HT-29 (cell line): ENCODE results near the gene PACS1. TPM values are rescaled to one million over a fixed set of nuclear protein-coding genes. Genes with fewer than 3 reads are reported as not detected.
A peak's percentile ranks its signal among the peaks of the same experiment; 100 is the strongest.
"Not testable (repeated sequence)": the region's sequence is repeated elsewhere in the genome, so short reads cannot be mapped to it uniquely, and the experiment has no call there.

Source experiments
- DNase-seq: peaks from one replicate; pipeline ENCODE4 v3.0.0-alpha.2; 2015; ENCODE audit warnings: low spot score
- total RNA-seq: library from RNA; depleted of rRNA; stranded (reverse); fragments of >200 nt; shearing (Covaris generic); gene quantifications from 2 replicates; pipeline ENCODE4 v1.2.3, GENCODE V29; 2014

PACS1 gene
- total RNA-seq, 1 experiment from 2014 or later = 23.1 TPM

DNA sequence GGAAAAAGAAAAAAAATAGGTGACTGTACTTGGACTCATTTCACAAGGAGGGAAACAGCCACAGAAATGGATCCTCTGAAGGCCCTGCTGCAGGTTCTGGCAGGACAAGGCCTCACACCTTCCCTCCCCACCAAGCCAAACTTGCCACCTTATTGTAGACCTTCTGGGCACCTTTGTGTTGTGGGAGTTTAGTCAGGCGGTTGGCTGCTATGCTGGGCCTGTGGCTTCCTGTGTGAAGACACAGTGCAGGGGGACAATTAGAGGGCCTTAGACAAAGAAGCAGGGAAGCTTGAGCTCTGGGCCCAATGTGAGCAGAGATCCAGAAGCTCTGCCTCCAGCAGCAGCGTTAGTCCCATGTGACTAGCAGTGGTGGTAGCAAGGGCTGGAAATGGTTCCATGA is 202.5 kb downstream of the PACS1 start:
- no peak for DNase-seq

DNA sequence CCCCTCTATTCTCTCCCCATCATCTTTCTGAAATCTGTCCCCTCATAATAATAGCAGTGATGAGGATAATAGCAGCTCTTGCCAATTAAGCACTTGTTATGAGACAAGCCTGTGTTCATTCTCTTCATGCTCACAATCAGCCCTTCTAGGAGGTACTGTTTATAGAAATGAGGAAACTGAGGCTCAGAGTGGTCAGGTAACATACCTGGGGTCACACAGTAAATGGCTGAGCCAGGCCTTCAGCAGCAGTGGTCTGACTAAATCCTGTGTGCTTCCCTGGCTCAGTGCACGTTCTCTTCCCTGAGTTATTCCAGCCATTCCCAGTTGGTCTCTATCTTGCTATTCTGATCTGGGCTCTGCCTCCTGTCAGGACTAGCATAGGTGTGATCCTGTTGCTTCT is 204.1 kb downstream of the PACS1 start:
- DNase-seq = no peak

DNA sequence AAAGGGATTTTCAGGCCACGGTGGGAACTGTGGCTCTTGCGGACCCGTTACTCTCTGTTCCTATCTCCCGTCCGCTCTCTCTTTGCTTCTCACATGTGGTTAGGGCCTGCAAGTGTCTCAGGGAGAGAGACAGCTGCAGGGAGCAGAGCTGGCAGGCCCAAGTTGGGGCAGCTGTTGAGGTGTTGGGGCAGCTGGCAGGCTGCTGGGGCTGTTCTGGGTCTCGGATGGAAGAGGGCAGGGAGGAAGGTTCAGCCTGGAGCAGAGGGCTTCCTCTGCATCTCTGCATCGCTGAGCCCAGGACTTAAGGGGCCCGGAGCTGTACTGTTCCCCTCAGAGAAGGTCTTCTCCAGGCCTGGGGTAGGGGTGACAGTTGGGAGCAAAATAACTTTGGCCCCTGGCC is 205.3 kb downstream of the PACS1 start:
- DNase-seq = no peak

DNA sequence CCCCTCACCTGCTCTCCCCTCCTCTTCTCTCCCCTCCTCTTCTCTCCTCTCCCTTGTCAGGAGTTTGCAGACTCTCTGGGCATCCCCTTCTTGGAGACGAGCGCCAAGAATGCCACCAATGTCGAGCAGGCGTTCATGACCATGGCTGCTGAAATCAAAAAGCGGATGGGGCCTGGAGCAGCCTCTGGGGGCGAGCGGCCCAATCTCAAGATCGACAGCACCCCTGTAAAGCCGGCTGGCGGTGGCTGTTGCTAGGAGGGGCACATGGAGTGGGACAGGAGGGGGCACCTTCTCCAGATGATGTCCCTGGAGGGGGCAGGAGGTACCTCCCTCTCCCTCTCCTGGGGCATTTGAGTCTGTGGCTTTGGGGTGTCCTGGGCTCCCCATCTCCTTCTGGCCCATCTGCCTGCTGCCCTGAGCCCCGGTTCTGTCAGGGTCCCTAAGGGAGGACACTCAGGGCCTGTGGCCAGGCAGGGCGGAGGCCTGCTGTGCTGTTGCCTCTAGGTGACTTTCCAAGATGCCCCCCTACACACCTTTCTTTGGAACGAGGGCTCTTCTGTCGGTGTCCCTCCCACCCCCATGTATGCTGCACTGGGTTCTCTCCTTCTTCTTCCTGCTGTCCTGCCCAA is 206.0 kb downstream of the PACS1 start:
- DNase-seq = no peak

DNA sequence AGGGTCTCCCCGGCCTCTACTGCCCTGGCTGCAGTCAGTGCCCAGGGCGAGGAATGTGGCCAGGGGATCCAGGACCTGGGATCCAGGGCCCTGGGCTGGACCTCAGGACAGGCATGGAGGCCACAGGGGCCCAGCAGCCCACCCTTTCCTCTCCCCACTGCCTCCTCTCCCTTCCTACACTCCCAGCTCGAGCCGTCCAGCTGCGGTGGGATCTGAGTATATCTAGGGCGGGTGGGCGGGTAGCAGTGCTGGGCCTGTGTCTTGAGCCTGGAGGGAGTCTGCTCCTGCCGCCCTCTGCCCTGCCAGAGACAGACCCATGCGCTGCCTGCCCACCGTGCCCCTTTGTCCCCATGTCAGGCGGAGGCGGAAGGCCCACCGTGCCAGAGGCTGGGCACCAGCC is 206.5 kb downstream of the PACS1 start:
- DNase-seq = not testable (repeated sequence)

DNA sequence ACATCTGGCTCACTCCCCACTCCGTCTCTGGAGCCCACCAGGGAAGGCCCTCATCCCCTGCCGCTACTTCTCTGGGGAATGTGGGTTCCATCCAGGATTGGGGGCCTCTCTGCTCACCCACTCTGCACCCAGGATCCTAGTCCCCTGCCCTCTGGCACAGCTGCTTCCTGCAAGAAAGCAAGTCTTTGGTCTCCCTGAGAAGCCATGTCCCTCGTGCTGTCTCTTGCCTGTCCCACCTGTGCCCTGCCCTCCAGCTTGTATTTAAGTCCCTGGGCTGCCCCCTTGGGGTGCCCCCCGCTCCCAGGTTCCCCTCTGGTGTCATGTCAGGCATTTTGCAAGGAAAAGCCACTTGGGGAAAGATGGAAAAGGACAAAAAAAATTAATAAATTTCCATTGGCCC is 207.0 kb downstream of the PACS1 start:
- not testable (repeated sequence) for DNase-seq

DNA sequence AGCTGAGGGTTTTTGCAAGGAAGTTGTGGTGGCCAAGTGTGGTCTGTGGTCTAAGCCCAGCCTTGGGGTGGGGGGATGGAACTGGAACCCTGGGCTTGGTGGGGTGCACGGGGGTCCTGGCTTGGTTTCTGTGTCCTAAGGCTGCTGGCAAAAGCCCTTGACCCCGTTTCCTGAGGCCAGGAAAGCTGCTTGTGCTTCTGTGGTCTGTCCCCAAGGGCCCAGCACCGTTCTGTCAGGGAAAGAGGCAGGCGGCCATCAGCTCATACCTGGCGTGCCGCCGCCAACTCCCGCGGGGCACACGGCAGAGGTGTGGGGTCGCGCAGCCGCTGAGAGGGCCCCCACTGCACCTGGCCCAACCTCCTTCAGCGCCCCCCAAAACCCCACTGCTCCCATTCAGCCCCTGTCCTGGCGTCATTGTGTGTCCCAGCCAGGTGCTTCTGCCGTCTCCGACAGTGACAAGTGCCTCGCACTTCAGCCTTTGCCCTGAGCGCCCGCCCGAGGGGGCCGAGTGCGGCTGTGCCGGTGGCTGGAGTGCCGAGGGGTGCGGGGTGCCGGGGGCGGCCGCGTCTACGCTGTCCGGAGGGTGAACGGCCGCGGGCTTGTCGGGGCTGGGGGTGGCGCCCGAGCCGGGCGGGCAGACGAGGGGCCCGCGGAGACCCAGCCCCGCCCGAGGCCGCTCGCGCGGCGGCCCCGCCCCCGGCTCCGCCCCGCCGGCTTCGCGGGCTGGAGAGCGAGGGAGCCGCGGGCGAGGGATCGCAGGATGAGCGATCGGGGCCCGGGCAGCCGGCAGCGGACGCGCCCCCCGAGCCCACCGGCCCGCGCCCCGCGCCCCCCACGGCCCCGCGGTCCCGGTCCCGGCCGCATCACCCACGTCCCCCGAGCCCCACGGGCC is 207.6 kb downstream of the PACS1 start, which contains the start of gene CNIH2:
TSS of gene CNIH2 (plus strand) at position 705 of the 892 bp plus-strand sequence. CDS start 282 bp downstream, outside the sequence.
- peak; percentile 45 for DNase-seq

DNA sequence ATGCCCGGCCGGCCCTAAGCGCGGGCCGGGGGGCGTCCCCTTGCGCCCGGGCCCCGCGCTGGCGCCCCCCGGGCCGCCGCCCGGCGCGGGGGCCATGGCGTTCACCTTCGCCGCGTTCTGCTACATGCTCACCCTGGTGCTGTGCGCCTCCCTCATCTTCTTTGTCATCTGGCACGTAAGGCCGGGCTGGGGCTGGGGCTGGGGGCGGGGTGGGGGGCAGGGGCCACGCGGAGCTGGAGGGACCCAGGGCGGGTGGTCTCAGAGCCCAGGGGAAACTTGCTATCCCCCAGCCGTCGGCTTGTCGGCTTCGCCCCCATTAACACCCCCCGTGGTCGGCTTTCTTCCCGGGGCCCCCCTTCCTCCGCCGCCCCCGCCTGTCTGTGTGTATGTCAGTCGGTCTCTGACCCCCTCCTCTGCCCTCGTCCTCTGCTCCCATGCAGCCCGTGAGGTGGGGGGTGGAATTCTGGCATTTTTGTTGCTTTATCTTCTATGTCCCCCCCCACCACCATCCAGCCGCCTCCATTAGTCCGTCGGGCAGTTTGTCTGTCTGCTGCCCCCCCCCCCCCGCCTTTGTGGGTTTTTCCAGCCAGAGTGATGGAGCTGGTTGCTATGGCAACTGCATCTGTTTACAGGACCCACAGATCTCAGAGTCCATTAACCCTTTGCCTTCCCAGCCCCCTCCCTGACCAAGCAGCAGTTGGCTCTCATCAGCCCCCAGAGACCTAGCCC is 208.5 kb downstream of the PACS1 start:
- DNase-seq = peak; percentile 35

DNA sequence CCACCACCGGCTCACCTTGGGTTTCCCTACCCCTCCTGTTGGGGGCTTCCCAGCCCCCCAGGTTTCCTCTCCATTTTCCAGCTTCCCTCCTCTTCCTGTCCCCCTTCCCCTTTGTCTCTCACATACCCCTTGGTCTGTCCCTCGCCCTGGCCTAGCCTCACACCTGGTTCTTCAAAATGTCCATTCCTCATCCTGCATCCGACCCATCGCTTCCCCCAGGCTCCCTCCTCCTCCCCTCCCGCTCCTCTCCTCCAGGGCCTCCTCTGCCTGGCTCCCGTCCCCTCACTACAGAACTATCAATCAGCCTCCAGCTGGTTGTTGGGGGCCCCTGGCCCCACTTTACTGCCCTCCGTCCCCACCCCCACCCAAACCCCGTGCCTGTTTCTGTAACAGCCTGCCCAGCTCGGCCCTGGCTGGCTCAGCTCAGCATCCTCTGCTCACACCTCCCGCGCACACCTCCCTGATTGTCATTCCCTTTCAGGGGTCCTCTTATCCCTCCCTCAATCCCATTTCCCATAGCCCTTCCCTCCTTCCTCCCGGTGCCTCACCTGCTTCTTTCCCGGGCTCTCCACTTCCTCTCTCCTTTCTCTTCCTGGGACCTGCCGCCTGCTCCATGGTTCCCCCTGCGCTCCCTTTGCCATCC is 209.1 kb downstream of the PACS1 start:
- no peak for DNase-seq

DNA sequence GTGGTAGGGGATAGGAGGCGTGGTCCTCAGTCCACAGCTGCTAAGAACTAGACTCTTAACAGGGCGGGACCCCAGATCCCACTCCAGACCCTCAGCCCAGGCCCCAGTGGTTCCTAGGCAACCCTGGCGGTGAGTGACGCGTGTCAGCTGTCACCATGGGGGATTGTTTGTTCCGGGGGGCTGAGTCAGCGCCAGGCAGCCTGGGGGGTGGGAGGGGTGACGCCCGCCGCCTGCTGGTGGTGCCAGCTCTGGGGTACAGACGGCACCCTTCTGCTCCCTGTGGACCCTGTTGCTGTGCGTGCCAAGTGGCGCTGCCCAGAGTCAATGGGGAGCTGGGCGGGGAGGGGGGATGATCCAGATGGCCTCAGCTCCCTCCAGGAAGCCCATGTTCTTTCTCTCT is 210.4 kb downstream of the PACS1 start:
- no peak for DNase-seq

DNA sequence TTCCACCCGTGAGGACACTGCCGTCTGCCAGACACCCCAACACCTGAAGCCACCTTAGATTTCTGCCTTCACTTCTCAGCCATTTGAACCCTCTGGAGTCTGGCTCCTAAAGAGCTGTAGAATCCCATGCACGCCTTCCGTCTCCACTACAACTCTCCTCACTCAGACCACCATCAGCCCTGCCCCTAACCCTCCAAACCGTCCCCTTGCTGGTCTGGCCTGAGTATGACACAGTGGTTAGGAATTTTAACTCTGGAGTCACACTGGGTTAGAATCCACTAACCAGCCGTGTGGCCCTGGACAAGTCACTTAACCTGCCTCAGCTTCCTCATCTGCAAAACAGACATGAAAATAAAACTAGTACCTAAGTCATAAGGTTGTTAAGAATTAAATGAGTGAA is 210.9 kb downstream of the PACS1 start:
- no peak for DNase-seq

DNA sequence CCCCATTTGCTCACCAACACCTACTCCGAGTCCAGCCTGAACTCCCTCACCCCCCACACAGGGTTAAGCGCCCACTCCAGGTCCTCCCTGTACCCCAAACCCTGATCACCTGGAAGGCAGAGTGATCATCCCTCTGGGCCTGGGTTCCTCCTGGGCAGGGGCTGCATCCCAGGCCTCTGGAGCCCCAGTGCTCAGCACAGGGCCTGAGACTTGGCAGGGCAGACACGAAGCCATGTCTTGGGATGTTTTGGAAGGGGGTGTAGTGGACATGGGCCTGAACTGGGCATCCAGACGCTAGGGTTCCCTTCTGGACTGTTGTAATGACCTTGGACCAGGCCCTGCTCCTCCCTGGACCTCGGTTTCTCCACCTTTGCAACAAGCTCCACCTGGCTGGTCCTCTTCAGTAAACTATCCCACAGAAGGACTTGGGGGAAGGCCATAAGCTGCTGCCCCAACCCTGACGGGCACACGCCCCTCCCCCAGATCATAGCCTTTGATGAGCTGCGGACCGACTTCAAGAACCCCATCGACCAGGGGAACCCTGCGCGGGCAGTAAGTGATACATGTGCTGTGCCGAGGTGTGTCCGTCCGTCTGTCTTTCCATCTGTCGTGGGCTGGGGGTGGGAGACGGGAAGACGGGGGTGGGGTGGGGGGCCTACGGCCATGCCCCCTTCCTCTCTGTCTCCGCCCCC is 211.8 kb downstream of the PACS1 start:
- DNase-seq = no peak

DNA sequence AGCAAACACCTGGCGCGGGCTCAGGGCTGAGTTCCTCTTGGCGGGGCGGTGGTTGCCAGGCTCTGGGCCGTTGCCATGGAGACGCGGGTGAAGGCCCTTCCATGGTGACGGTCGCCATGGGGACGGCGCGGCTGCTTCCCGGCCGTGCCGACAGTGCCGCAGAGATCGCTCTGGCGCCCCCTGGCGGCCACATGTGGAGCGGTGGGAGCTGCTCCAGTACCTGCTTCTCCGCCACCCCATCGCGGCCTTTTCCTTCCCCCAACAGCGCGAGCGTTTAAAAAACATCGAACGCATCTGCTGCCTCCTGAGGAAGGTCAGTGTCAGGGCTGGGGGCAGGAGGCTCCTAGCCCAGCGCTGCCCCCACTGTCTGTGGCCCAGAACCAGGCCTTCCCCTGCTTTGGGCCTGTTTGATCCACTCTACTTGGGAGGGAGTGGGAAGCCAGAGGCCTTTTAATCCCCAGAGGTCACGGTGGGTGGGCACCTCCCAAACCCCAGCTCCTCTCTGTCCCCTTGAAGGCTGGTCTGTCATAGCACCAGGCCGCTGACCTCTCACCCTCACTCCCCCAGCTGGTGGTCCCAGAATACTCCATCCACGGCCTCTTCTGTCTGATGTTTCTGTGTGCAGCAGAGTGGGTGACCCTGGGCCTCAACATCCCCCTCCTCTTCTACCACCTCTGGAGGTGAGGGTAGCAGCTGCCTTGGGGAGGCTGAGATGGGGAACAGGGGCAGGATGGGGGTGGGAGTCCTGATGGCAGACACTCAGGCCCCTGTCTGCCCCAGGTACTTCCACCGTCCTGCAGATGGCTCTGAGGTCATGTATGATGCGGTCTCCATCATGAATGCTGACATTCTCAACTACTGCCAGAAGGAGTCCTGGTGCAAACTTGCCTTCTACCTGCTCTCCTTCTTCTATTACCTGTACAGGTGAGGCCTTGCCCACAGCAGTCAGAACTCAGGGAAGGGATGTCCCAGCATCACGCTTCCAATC is 212.7 kb downstream of the PACS1 start:
- peak; percentile 99 for DNase-seq

DNA sequence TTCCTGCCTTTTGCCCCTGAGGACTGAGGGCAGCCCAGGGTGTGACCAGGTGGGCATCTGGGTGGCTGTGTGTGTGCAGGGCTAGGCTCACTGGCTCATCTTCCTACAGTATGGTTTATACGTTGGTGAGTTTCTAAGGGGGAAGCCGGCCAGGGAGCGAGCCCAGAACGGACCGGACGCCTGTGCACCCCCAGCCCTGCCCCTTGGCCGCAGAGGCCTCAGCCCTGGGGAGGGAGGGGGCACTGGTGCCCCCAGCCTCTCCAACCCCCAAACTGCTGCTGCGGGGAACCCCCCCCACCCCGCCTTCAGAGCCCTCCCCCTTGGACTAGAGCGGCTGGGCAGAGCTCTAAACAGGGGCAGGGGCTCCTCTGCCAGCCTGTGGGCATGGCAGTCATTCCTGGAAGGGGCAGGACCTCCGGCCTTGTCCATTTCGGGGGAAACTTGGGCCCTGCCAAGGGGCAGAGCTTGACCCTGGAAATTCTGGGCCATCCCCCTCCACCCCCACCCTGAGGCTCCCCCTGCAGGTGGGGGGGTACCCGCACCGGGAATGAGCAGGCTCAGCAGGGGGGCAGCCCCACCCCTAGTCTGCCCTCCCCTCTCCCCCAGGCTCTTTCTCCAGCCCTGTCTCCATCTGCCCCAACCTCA is 213.5 kb downstream of the PACS1 start:
- DNase-seq = no peak

DNA sequence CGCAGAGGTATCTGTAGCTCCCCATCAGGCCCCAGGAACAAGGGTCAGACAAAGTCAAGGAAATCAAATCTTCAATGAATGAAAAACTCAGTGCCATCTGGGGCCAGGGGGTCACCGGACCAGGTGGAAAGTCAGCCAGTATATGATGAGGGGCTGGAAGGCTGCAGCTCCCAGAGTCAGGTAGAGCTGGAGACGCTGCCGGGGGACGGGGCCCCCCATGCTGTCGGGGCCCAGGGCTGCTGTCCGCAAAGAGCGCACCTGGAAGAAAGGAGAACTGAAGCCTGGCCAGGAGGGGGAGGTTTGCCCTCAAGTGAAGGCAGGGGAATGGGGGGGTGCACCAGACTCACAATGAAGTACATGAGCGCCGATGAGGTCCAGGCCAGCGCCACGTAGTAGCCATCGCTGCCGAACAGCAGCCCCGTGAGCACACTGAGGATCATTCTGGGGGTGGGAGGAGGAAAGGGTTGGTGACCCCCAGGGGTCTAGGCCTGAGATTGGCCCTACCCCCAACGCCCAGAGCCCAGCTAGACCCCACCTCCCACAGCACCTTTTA is 214.5 kb downstream of the PACS1 start:
- DNase-seq = no peak

DNA sequence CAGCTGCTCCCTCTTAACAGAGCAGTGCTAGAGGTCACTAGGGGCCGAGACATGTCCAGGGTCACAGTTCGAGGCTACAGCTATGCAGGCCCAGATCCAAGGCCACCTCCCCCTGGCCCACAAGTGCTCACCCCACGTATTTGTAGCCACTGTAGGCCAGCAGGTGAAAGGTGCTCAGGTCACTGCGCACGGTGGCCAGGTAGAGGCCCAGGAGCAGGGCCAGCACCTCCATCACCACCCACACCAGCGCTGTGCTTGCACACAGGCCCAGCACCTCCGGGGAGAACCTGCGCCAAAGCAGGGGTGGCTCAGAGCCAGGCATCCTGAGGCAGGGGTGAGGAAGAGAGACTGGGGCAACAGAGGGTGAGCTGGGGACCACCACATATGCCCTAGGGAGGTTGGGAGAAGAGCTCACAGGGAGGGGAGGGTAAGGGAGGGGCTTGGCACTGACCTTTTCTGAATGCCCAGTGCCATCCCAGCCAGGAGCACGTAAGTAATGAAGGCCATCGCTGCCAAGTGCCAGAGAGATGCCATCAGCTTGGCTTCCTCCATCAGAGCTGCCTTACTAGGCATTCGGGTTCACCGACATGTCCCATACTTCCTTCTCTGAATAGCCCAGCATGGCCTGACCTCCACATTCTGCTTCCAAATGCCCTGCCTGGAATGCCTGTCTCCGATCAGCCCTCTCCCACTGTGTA is 215.3 kb downstream of the PACS1 start:
- DNase-seq = no peak

DNA sequence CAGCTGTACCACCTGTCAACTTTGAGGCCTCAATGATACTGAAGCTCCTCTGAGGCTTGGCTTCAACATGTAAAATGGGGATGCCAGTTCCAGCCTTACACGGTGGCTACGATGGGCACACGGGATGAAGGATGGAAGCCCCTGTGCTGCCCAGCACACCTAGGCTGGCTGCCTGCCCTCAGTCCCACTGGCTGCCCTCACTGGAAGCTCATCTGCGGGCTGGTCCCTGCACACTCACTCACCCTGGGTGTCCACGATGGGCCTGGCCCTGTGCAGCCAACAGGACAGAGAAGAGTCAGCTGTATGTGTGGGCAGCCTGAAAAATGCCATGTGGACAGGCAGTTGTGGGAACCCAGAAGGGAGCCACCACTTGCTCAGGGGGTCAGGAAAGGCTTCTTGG is 216.6 kb downstream of the PACS1 start:
- DNase-seq = no peak

DNA sequence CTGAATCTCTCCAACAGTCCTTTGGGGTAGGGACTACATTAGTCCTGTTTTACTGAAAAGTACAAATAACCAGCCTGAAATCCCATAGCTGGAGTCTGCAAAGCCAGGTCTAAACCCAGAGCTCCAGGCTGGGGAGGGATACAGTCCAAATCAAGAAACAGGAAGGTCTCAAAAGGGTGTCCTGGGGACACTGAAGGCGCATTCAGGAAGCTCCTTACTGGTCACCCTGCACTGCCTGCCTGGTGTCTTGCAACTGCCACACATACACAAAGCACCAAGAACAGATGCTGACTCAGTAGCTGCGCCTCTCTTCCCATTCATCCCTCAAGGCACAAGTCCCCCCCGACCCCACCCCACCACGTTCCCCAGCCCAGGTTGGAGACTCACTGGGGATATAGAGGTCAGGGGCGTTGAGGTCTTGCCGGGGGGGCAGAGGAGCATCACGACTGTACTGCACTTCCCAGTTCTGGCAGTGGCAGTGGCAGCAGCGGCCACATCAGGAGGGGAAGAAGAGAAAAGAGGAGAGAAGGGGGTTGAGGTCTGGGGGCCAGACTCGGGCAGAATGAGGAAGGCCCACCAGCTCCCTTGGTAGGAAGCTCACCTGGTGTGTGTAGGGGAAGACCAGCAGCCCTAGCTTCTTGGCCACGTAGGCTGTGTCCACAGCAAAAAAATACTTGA is 217.3 kb downstream of the PACS1 start:
- no peak for DNase-seq
